AG09309 (cell line): ENCODE data around the gene DDX6.

ENCODE experiments used
- DNase-seq: peaks from one replicate; pipeline ENCODE4 v3.0.0-alpha.2; 2010; ENCODE audit warnings: low read depth
- H3K4me3 ChIP-seq: 2 replicates; pipeline ENCODE4 v1.5.1; 2011; ENCODE audit warnings: mild to moderate bottlenecking, low read depth, low read length, moderate library complexity; ENCODE audit not compliant: control insufficient read depth
- TF ChIP-seq, protein P1 (sequence below): IDR thresholded peaks from 2 replicates; pipeline ENCODE4 v1.5.1; 2011; ENCODE audit warnings: mild to moderate bottlenecking, low read depth, low read length, inconsistent platforms; ENCODE audit not compliant: insufficient read depth, control insufficient read depth; ENCODE audit errors: missing control alignments

The DDX6 gene

DNA sequence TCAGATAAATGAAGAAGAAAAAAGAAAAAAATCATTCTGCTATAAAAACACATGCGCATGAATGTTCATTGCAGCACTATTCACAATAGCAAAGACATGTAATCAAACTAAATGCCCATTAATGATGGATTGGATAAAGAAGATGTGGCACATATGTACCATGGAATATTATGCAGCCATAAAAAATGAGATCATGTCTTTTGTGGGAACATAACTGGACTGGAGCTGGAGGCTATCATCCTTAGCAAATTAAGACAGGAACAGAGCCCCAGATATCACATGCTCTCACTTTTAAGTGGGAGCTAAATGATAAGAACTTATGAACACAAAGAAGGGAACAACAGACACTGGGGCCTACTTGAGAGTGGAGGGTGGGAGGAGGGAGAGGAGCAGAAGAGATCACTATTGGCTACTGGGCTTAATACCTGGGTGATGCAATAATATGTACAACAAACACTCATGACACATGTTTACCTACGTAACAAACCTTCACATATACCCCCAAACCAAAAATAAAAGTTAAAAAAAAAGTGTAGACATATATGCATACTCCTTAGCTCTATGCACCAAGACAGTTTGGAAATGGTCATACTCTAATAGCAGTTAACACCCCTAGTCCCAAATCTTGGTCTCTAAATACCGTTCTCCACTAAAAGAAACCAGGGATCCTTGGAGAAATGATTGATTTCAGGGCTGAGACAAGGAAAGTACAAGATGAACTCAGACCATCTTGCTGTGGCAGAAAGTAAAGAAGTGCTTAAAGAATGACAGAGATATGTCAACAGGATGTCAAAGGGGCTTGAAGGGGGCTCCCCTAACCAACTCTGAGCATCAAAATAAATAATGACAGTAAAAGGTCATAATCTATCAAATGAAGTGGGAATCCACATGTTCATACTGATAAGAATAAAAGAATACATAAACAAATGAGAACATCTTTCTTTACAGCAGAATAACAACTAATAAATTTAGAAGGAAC lies 17.1 kb upstream of the DDX6 start:
- DNase-seq = no peak
- no peak overlapping the region for H3K4me3 ChIP-seq
- TF ChIP-seq, protein P1, sequence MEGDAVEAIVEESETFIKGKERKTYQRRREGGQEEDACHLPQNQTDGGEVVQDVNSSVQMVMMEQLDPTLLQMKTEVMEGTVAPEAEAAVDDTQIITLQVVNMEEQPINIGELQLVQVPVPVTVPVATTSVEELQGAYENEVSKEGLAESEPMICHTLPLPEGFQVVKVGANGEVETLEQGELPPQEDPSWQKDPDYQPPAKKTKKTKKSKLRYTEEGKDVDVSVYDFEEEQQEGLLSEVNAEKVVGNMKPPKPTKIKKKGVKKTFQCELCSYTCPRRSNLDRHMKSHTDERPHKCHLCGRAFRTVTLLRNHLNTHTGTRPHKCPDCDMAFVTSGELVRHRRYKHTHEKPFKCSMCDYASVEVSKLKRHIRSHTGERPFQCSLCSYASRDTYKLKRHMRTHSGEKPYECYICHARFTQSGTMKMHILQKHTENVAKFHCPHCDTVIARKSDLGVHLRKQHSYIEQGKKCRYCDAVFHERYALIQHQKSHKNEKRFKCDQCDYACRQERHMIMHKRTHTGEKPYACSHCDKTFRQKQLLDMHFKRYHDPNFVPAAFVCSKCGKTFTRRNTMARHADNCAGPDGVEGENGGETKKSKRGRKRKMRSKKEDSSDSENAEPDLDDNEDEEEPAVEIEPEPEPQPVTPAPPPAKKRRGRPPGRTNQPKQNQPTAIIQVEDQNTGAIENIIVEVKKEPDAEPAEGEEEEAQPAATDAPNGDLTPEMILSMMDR = no peak

- TF ChIP-seq, protein P1 = no peak
- H3K4me3 ChIP-seq = no peak overlapping the region
- no peak for DNase-seq
These were observed 15.4 kb upstream of the DDX6 start for GRCh38 chr11:118806400-118806799.

GRCh38 chr11:118804094-118804493 lies 13.1 kb upstream of the DDX6 start:
- no peak overlapping the region for H3K4me3 ChIP-seq
- TF ChIP-seq, protein P1 = no peak

DNA sequence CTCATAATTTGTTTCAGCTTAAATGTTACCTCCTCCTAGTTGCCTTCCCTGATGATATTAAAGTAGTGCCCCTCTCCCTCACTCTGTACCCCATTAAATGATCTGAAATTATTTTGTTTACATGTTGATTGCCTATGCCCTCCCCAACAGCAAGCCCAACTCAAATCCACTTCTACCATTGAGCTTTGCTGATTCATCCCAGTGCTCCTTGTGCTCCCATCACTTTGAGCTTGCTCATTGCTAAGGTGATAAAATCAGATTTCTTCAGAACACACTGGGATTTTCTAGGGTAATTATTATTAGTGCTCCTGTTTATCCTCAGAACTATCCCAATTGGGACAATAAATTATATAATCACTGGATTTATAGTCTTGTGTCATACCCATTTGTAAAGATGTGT lies 8.4 kb upstream of the DDX6 start:
- DNase-seq = no peak
- H3K4me3 ChIP-seq = no peak overlapping the region
- TF ChIP-seq, protein P1 = no peak

More at GRCh38 chr11:118804094-118804493, 13.1 kb upstream of the DDX6 start:
- DNase-seq = no peak

DNA sequence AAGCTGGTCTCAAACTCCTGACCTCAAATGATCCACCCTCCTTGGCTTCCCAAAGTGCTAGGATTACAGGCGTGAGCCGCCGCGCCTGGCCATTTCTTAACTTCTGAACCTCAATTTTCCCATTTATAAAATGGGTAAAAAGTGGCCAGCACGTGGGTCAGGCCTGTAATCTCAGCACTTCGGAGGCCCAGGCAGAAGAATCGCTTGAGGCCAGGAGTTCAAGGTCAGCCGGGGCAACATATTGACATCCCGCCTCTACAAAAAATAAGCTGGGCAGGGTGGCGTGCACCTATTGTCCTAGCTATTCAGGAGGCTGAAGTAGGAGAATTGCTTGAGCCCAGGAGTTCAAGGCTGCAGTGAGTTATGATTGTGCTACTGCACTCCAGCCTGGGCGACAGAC lies 6.5 kb upstream of the DDX6 start:
- no peak overlapping the region for H3K4me3 ChIP-seq
- DNase-seq = no peak
- TF ChIP-seq, protein P1 = no peak

GRCh38 chr11:118792570-118793124 lies 1.7 kb upstream of the DDX6 start:
- H3K4me3 ChIP-seq = peak overlapping the region; percentile 90
- TF ChIP-seq, protein P1 = no peak
- DNase-seq = peak; percentile 38
